ENCODE measurements around the gene TSPAN18.

Gene TSPAN18

GRCh38 chr11:44740967-44741366, 14.2 kb downstream of the TSPAN18 start:
- Histone ChIP-seq H3K36me3 (ENCODE audit: control insufficient read depth, insufficient read depth, low read length) (no peaks in the 10 kb centered on the region), H3K4me3 (replicated peaks; ENCODE audit: low read depth, low read length) (no peak overlapping the region), H3K27me3 (replicated peaks; ENCODE audit: control insufficient read depth, insufficient read depth, low read length) (no peaks in the 10 kb centered on the region; the same call in 1 of the 2 replicates)
- DNase-seq (ENCODE audit: extremely low read depth, insufficient read length), result no peak
- TF ChIP-seq CTCF (IDR thresholded peaks at IDR 0.05; ENCODE audit: insufficient read depth, low read length, poor library complexity, severe bottlenecking), result no peak

GRCh38 chr11:44741976-44742375, 15.2 kb downstream of the TSPAN18 start:
- Histone ChIP-seq H3K27me3 (replicated peaks; ENCODE audit: control insufficient read depth, insufficient read depth, low read length) (no peaks in the 10 kb centered on the region; the same call in none of the 2 replicates), H3K36me3 (ENCODE audit: control insufficient read depth, insufficient read depth, low read length) (no peaks in the 10 kb centered on the region), H3K4me3 (replicated peaks; ENCODE audit: low read depth, low read length) (no peak overlapping the region)
- no peak for DNase-seq (ENCODE audit: extremely low read depth, insufficient read length)
- TF ChIP-seq CTCF (IDR thresholded peaks at IDR 0.05; ENCODE audit: insufficient read depth, low read length, poor library complexity, severe bottlenecking), result no peak

- Histone ChIP-seq H3K27me3 (replicated peaks; ENCODE audit: control insufficient read depth, insufficient read depth, low read length) (no peaks in the 10 kb centered on the region; the same call in none of the 2 replicates), H3K4me3 (replicated peaks; ENCODE audit: low read depth, low read length) (no peak overlapping the region), H3K36me3 (ENCODE audit: control insufficient read depth, insufficient read depth, low read length) (no peaks in the 10 kb centered on the region)
- DNase-seq (ENCODE audit: extremely low read depth, insufficient read length), result no peak
- TF ChIP-seq CTCF (IDR thresholded peaks at IDR 0.05; ENCODE audit: insufficient read depth, low read length, poor library complexity, severe bottlenecking), result no peak
Observed at GRCh38 chr11:44742508-44743246, 15.9 kb downstream of the TSPAN18 start.

DNA sequence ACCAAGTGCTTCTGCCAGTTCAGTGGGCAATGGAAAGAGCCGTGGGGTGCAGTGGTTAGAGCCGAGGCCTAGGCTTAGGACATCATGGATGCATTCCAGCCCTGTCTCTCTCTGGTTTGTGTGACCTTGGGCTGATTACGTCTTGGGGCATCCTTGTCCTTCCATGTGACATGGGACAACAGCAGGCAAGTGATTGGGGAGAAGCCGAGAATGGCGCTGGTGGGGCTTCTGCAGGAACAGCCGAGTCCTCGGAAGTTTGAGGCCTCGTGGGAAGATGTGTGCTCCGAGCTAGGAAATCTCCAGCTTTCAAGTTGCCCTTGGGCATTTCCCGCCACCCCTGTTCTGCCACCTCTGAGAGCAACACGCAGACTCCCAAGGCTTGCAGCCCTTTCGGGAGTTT, 16.6 kb downstream of the TSPAN18 start:
- Histone ChIP-seq H3K36me3 (ENCODE audit: control insufficient read depth, insufficient read depth, low read length) (no peaks in the 10 kb centered on the region), H3K27me3 (replicated peaks; ENCODE audit: control insufficient read depth, insufficient read depth, low read length) (no peaks in the 10 kb centered on the region; the same call in none of the 2 replicates), H3K4me3 (replicated peaks; ENCODE audit: low read depth, low read length) (no peak overlapping the region)
- TF ChIP-seq CTCF (IDR thresholded peaks at IDR 0.05; ENCODE audit: insufficient read depth, low read length, poor library complexity, severe bottlenecking), result no peak
- no peak for DNase-seq (ENCODE audit: extremely low read depth, insufficient read length)

DNA sequence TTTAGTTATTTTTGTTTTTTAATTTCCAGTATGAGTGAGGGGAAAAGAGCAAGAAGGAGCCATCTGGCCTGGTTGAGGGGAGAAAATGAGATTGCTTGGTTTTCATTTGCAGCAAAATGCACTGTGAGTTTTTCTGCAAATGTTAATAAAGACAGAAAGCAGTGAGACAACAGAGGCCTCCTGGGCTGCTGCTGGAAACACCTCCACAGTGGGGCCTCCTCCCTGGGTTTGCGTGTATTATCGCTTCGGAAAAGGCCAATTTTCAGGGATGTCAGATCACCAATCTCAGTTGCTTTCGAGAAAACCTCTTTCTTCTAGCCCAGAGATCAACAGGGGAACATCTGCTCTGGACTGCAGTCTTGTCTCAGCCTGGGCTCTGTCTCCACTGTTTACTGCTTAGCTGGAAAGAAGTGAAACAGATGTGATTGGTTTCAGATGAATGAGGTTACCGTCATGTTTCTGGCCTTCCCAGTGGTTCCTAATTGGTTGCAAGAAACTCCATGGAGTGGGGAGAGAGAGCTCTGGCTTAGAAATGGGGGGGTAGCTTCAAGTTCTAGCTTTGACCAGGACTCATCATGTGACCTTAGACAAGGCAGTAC, 17.3 kb downstream of the TSPAN18 start:
- no peaks in the 10 kb centered on the region; the same call in none of the 2 replicates for H3K27me3 ChIP-seq (replicated peaks; ENCODE audit: control insufficient read depth, insufficient read depth, low read length)
- DNase-seq (ENCODE audit: extremely low read depth, insufficient read length), result no peak
- TF ChIP-seq CTCF (IDR thresholded peaks at IDR 0.05; ENCODE audit: insufficient read depth, low read length, poor library complexity, severe bottlenecking), result no peak
- no peaks in the 10 kb centered on the region for H3K36me3 ChIP-seq (ENCODE audit: control insufficient read depth, insufficient read depth, low read length)
- no peak overlapping the region for H3K4me3 ChIP-seq (replicated peaks; ENCODE audit: low read depth, low read length)

Data from GM06990 (cell line).